Esophagus (tissue), 2 donors: ENCODE results near the gene HOXB3. TPM values are rescaled to one million over a fixed set of nuclear protein-coding genes. Genes with fewer than 3 reads are reported as not detected.

ENCODE experiments used
- H3K27ac ChIP-seq, 2 donors: one replicate each; pipeline ENCODE4 v1.5.1; 2013; ENCODE audit warnings: low read depth in 2 of 2, mild to moderate bottlenecking in 2 of 2, inconsistent platforms in 1 of 2, low read length in 1 of 2, moderate library complexity in 1 of 2
- H3K27me3 ChIP-seq, 2 donors: one replicate each; pipeline ENCODE4 v1.6.1; 2013; ENCODE audit warnings: low read length in 2 of 2, control low read depth in 1 of 2, mild to moderate bottlenecking in 1 of 2; ENCODE audit not compliant: insufficient read depth in 2 of 2, control insufficient read depth in 1 of 2
- H3K36me3 ChIP-seq, 2 donors: one replicate each; pipeline ENCODE4 v1.6.1; 2013; ENCODE audit warnings: low read length in 1 of 2; ENCODE audit not compliant: control insufficient read depth in 2 of 2, insufficient read depth in 2 of 2
- H3K4me1 ChIP-seq, 2 donors: one replicate each; pipeline ENCODE4 v1.6.1; 2013; ENCODE audit warnings: low read length in 1 of 2; ENCODE audit not compliant: control insufficient read depth in 2 of 2, insufficient read depth in 2 of 2
- H3K4me3 ChIP-seq, 2 donors: one replicate each; pipeline ENCODE4 v1.5.1; 2013; ENCODE audit warnings: low read length in 2 of 2, mild to moderate bottlenecking in 2 of 2, low read depth in 1 of 2, moderate library complexity in 1 of 2
- H3K9me3 ChIP-seq, 2 donors: one replicate each; pipeline ENCODE4 v1.6.1; 2013; ENCODE audit warnings: mild to moderate bottlenecking in 2 of 2, low read depth in 1 of 2, low read length in 1 of 2, moderate library complexity in 1 of 2; ENCODE audit not compliant: control insufficient read depth in 2 of 2, insufficient read depth in 1 of 2
- WGBS, 2 donors: extraction: QIAGEN DNeasy Blood & Tissue Kit; methylation state at CpG; one replicate each; pipeline ENCODE4 v1.1.7; 2013; 5-methylcytosine and 5-hydroxymethylcytosine counted together
- polyA plus RNA-seq, 2 donors: library from polyadenylated mRNA; stranded (reverse); fragments of 200-250 nt; gene quantifications; one replicate each; pipeline ENCODE4 v1.2.3, GENCODE V29; 2013
- donor health status: healthy with polysubstance abuse.
- donor health status: Bipolar disorder and iron deficiency.

Gene HOXB3
- polyA plus RNA-seq, result 10 to 100 TPM in 1 of 2 donors, 1 to 10 TPM in 1; 6.3 to 12.7 TPM

DNA sequence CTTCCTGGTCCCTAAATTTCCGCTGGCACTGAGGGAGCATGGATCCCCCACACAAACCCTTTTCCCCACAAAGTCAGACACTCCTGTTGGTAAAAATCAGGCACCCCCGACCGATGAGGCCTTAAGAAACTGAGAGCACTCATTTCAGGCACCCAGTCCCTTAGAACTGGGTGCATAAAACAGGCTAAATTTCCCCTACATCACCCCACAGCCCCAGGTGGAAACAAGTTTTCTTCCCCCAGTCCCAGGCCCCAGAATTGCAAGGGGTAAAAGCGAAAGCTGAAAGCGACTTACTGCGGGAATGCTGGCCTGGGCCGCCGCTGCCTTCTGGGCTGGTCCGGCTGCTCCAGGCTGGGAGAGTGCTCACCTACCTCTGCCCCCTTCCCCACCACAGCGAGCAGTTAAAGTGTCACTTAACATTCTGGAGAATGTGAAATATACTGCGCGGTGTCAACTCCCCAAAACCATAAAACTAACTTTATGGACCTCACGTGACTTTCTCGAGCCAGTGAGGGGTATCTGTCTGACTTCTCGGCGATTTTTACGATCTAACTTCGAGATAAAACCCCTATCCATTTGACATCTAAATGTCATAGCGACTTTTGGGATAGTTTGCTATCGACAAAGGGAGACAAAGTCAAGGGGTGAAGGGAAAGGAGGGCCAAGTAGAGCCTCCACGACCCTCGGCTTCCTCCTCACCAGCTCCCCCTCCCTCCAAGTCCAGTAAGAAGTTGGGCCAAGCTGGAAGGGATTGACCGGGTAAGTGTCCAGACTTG lies at the start of gene HOXB3:
TSS of gene HOXB3 (minus strand) at position 411 of the 776 bp plus-strand sequence. CDS start 37,767 bp downstream, outside the sequence.
- H3K27ac ChIP-seq, result no peak within 1 kb of the TSS

DNA sequence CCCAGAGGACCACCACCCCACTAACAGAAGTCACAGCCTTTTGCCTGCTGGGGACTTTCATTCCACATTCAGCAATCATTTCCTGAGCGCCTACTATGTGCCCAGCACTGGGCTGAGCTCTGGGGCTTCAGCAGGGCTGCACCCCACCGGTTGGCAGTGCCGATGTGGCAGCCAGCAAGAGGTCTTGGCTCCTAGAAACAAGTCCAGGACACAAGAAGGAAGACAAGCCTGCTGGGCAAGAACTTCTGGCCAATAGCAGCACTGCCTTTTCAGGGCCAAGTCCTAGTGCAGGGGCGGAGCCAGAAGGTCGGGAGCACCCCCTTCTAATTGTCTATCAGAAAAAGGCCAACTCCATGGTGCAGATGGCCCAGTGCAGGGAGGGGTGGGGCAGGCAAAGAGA lies 49.1 kb upstream of the HOXB3 start:
- H3K27me3 ChIP-seq, result peaks cover 25 to 61% of the 10 kb centered on the region in 2 donors
- no peak overlapping the region for H3K4me3 ChIP-seq
- H3K9me3 ChIP-seq, result peaks cover 0 to 7% of the 10 kb centered on the region in 2 donors
- no peaks in the 10 kb centered on the region for H3K36me3 ChIP-seq
- no peak overlapping the region for H3K27ac ChIP-seq
- 26 to 27% methylated on average over 5 of the region's 5 CpGs for WGBS, 2 donors
- no peaks in the 10 kb centered on the region for H3K4me1 ChIP-seq

More for the DNA sequence above, at the start of gene HOXB3:
- Histone ChIP-seq H3K4me3 (no peak within 1 kb of the TSS), H3K4me1 (peaks cover 0 to 5% of the 10 kb centered on the region in 2 donors), H3K27me3 (peaks cover 0 to 6% of the 10 kb centered on the region in 2 donors), H3K9me3 (no peaks in the 10 kb centered on the region), H3K36me3 (no peaks in the 10 kb centered on the region)
- WGBS, 2 donors, result 70 to 82% methylated on average over 23 of the region's 23 CpGs

DNA sequence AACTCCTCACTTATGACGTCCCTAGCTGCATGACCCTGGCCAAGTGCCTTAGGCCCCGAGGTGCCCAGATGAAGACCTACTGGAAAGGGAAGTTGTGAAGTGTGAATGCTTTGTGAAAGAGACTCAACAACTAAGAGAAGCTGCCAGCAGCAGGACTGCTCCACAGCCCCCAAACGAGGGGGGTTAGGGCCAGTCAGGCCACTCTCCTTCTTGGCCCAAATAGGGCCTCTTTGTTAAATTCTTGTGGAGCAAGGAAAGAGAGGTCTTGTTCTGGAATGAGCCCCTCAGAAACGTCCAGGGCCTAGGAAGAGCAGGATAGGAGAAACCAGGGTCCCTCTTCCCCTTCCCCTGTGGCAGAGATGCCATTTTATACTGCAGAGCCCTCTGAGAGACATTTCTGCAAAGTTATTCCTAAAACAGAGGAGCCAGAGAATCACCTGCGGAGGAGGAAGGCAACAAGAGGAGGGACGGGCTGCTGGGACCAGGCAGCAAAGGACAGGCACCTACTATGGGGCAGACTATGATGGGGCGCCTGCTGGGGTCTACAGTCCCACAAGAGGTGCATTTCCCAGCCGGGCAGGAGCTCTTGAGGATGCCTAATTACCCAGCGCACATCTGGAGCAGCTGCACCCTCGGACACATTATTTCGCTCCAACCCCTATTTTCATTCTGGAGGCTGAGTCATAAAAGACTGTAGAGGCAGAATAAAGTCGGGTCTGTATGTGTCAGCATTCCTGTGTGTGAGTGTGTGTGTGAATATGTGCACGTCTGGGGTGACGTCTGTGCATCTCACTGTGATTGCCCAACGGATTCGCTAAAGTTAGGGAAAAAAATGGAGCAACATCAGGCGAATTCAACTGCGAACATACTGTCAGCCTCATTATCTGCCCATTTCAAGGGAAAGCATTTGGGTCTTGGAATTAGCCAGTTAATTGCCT lies 47.6 kb upstream of the HOXB3 start:
- Histone ChIP-seq H3K4me1 (no peaks in the 10 kb centered on the region), H3K27ac (no peak overlapping the region), H3K4me3 (no peak overlapping the region), H3K27me3 (peaks cover 18 to 61% of the 10 kb centered on the region in 2 donors), H3K36me3 (no peaks in the 10 kb centered on the region), H3K9me3 (peaks cover 4 to 7% of the 10 kb centered on the region in 2 donors)
- 29 to 33% methylated on average over 18 of the region's 18 CpGs for WGBS, 2 donors

DNA sequence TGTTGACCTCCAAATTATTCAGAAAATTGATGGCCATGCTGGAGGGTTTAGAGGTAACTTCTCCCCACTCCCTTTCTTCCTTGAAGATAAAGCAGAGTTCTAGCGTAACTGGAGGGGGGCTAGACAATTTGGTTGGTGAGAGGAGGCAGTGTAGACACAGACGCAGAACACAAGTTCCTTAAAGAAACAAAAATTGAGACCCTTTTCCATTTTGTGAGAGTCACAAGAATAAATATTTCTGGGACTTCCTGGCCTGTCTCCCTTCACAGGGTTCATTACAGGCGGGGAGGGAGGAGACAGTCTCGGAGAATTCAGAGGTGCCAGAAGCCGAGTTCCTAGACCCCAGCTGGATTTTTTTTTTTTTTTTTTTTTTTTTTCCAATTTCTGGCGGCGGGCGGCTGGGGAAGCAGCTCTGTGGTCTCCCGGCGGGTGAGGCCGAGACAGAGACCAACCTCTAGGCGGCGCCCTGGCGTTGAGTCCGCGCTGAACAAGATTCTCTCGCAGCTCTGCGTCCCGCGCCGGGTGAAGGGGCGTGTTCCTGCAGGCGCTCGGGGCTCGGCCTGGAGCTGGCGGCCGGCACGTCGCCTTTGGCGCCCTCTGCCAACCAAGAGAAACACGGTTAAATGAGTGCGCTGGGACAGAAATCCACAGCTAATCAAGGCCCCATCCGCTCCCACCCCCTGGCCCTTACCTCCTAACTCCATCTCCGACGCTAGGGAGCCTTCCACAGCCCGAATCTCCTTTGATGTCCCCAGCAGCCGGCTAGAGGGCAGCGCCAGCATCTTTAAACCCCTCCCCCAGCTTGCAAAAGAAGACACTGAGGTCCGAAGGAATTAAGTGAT lies 46.4 kb upstream of the HOXB3 start:
- H3K4me3 ChIP-seq, result no peak overlapping the region
- peaks cover 16 to 62% of the 10 kb centered on the region in 2 donors for H3K27me3 ChIP-seq
- WGBS, 2 donors, result 4 to 5% methylated on average over 36 to 39 of the region's 39 CpGs
- H3K9me3 ChIP-seq, result peaks cover 3 to 4% of the 10 kb centered on the region in 2 donors
- H3K4me1 ChIP-seq, result no peaks in the 10 kb centered on the region
- no peak overlapping the region for H3K27ac ChIP-seq
- no peaks in the 10 kb centered on the region for H3K36me3 ChIP-seq

DNA sequence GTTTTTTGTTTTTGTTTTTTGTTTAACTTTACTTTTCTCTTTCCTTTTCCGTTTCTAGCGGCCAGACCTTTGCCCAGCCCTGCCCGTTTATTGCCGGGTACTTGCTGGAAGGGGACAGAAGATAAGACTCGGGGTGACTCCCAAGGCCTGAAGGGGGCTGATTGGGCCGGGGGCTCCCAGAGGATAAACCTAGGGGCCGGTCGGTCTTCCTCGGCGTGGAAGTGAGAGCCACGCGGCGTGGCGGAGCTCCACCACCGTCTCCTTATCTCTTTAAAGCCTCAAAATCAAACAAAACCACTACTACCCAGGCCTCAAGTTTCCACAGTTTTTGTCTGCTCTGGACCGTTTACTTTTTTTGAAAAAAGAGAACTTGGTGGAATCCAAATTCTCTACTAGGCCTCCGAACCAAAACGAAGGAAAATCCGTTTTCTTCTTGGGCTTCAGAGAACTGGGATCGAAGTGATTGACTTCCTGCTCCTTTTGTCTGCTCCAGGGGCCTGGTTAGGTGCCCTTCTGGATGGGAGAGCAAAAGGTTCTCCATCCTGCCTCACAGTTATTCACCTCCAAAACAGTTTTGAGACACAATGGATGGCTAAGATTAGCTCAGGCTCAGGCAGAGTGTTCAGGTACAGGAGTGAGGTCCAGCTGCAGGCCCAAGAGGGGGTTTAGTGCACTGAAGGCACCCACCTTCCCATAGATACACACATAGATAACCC lies 44.6 kb upstream of the HOXB3 start:
- peaks cover 2 to 4% of the 10 kb centered on the region in 2 donors for H3K9me3 ChIP-seq
- no peak overlapping the region for H3K4me3 ChIP-seq
- H3K4me1 ChIP-seq, result no peaks in the 10 kb centered on the region
- 33 to 39% methylated on average over 20 of the region's 20 CpGs for WGBS, 2 donors
- H3K27ac ChIP-seq, result no peak overlapping the region
- peaks cover 14 to 63% of the 10 kb centered on the region in 2 donors for H3K27me3 ChIP-seq
- no peaks in the 10 kb centered on the region for H3K36me3 ChIP-seq

DNA sequence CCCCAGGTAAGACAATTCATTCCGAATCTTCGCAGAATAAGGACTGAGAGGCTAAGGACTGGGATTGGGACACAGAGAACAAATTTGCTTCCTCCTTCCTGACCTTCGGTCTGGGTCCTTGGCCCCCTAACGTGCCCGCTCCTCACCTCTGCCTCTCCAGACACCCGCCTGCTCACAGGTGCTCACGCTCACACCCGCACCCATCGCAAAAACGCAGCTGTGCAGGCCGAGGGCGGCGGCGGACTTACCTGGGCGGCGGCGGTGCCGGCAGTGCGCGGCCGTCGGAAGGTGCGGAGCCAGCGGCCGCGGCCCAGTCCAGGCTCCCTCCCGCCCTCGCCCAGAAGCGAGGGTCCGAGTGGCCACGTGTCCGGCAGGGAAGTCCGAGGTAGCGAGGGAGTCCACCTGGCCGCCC lies 43.2 kb upstream of the HOXB3 start:
- Histone ChIP-seq H3K4me1 (no peaks in the 10 kb centered on the region), H3K27me3 (peaks cover 8 to 62% of the 10 kb centered on the region in 2 donors), H3K27ac (no peak overlapping the region), H3K36me3 (no peaks in the 10 kb centered on the region), H3K9me3 (peaks cover 2 to 4% of the 10 kb centered on the region in 2 donors), H3K4me3 (no peak overlapping the region)
- 15 to 23% methylated on average over 35 of the region's 35 CpGs for WGBS, 2 donors

DNA sequence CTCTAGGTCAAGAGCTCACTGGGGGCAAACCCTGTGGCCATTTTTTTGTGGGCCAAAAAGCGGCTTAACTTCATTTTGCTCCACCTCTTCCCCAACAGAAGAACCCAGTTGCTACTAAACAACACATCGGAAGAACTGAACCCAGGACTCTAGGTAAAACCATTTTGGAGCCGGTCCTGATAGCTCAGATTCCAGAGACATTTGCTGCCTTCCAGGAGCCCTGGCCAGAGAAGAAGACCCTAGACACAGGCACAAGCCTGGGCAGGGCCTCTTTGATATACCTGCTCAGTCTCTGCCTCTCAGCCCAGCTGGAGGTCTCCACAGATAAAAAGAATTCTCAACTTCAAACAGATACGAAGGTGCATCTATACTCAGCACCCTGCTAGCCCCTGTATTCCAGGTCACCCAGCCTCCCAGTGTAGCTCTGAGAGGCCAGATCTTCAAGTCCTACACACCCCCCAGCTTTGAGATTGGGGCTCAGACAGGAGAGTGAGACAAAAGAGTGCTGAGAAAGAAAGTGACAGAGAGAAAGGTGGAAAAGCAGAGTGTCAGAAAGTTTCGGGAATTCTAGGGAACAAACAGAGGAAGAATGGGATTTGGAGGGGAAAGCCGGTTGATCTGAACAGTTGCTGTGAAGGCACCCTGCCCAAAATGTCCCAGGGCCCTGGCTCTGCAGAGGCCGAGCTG lies 42.7 kb upstream of the HOXB3 start:
- WGBS, 2 donors, result 22 to 24% methylated on average over 7 of the region's 7 CpGs
- Histone ChIP-seq H3K27ac (no peak overlapping the region), H3K27me3 (peaks cover 8 to 63% of the 10 kb centered on the region in 2 donors), H3K9me3 (peaks cover 2 to 4% of the 10 kb centered on the region in 2 donors), H3K4me3 (no peak overlapping the region), H3K4me1 (no peaks in the 10 kb centered on the region), H3K36me3 (no peaks in the 10 kb centered on the region)

DNA sequence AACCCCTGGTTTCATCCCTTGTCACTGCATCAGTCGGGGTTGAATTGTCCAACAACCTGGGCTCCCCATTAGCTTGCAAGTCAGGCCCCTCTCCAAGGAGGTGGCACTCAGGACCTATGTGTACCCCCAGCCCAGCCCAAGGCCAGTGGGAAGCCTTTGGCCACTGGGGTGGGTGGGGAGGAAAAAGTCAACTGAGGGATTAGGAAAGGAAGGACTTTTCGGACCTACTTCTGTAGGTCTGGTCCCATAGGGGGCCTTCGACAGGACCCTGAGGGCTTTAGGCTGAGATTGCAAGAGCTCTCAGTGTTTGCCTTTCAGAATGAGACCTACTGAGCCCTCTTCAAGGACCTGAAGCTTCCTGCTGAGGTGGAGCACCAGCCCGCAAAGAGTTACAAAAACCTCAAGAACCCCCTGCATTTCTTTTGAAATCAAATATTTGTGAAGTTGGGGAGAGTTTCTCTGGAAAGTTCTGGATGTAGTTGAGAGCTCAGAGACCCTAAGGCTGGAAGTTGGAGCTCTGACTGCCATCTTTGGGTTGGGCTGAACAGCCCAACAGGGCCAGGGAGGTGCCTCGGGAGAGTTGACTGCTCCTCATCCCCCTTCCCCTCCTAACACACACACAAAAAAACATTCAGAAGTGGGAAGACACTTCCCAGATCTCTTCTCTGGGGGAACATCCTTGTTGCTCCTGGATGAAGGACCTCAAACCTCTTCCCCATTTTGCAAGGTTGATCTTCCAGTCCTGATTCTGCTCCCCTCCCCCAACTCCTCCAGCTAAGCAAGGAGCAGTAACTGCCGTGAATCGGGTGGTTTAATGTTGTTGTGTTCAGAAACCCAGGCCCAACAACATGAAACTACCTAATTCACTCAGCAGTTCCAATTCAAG lies 41.9 kb upstream of the HOXB3 start:
- peaks cover 4% of the 10 kb centered on the region in 2 donors for H3K9me3 ChIP-seq
- no peaks in the 10 kb centered on the region for H3K4me1 ChIP-seq
- H3K4me3 ChIP-seq, result no peak overlapping the region
- H3K36me3 ChIP-seq, result no peaks in the 10 kb centered on the region
- WGBS, 2 donors, result 24 to 25% methylated on average over 7 of the region's 7 CpGs
- H3K27ac ChIP-seq, result no peak overlapping the region
- H3K27me3 ChIP-seq, result peaks cover 8 to 68% of the 10 kb centered on the region in 2 donors
